ENCODE data around the gene TNFRSF6B.

GRCh38 chr20:63701051-63701328, 4.5 kb downstream of the TNFRSF6B start:
- no peak for TF ChIP-seq CTCF (IDR thresholded peaks at IDR 0.05; ENCODE audit: borderline replicate concordance, extremely low read depth, low read length, poor library complexity, severe bottlenecking)
- TF ChIP-seq EZH2 (IDR thresholded peaks at IDR 0.05; ENCODE audit: borderline replicate concordance, low read depth, low read length, severe bottlenecking), result no peak
